HAP-1 (cell line): ENCODE results near the gene DHRS3.
"Not testable (repeated sequence)": the region's sequence is repeated elsewhere in the genome, so short reads cannot be mapped to it uniquely, and the experiment has no call there.

ENCODE experiments used
- DNase-seq, 2 experiments: peaks; one replicate each; pipeline ENCODE4 v3.0.0-alpha.2; 2016 to 2020; ENCODE audit warnings: low spot score in 2 of 2
- H3K27me3 ChIP-seq: fragments of 250-450 bp; sonication (Bioruptor Pico); 2 replicates; pipeline ENCODE4 v1.5.1; 2020; ENCODE audit warnings: low read depth, mild to moderate bottlenecking, moderate library complexity
- H3K36me3 ChIP-seq: fragments of 250-450 bp; sonication (Bioruptor Pico); replicated peaks from 2 replicates; pipeline ENCODE4 v1.5.1; 2020; ENCODE audit warnings: mild to moderate bottlenecking
- H3K4me1 ChIP-seq: fragments of 250-450 bp; sonication (Bioruptor Pico); 2 replicates; pipeline ENCODE4 v1.5.1; 2020; ENCODE audit warnings: mild to moderate bottlenecking
- H3K4me3 ChIP-seq: fragments of 250-450 bp; sonication (Bioruptor Pico); 2 replicates; pipeline ENCODE4 v1.5.1; 2020; ENCODE audit warnings: mild to moderate bottlenecking, moderate library complexity
- H3K9me3 ChIP-seq: fragments of 250-450 bp; sonication (Bioruptor Pico); 2 replicates; pipeline ENCODE4 v1.5.1; 2020; ENCODE audit warnings: mild to moderate bottlenecking, moderate library complexity
- in situ Hi-C: fragments of 300-500 bp; cut with MboI; formaldehyde crosslinking; loops from 3 replicates; pipeline ENCODE4 v1.14.3; 2020; ENCODE audit warnings: low sequenced_read_pairs, inconsistent platforms, mixed read lengths

The DHRS3 gene

GRCh38 chr1:12541274-12542137, 76.5 kb downstream of the DHRS3 start:
- H3K4me1 ChIP-seq, result no peaks in the 10 kb centered on the region
- no peaks in the 10 kb centered on the region for H3K36me3 ChIP-seq
- H3K4me3 ChIP-seq, result no peak overlapping the region
- no peaks in the 10 kb centered on the region for H3K9me3 ChIP-seq
- no peaks in the 10 kb centered on the region; the same call in 1 of the 2 replicates for H3K27me3 ChIP-seq
- in situ Hi-C loops, result no loop called here
- no peak for DNase-seq

GRCh38 chr1:12540580-12541273, 77.3 kb downstream of the DHRS3 start:
- Histone ChIP-seq H3K27me3 (no peaks in the 10 kb centered on the region; the same call in 1 of the 2 replicates), H3K4me1 (no peaks in the 10 kb centered on the region), H3K4me3 (no peak overlapping the region), H3K9me3 (peaks cover 2% of the 10 kb centered on the region; the same call in 1 of the 2 replicates), H3K36me3 (no peaks in the 10 kb centered on the region)
- no peak for DNase-seq
- in situ Hi-C loops, result no loop called here

- Histone ChIP-seq H3K4me3 (no peak overlapping the region), H3K36me3 (no peaks in the 10 kb centered on the region), H3K27me3 (no peaks in the 10 kb centered on the region; the same call in 1 of the 2 replicates), H3K4me1 (no peaks in the 10 kb centered on the region), H3K9me3 (peaks cover 2% of the 10 kb centered on the region; the same call in 1 of the 2 replicates)
- in situ Hi-C loops, result no loop called here
- DNase-seq, result no peak
These were observed 78.1 kb downstream of the DHRS3 start for GRCh38 chr1:12539705-12540579.

GRCh38 chr1:12539320-12539704, 78.7 kb downstream of the DHRS3 start:
- H3K9me3 ChIP-seq, result peaks cover 2% of the 10 kb centered on the region; the same call in 1 of the 2 replicates
- no peaks in the 10 kb centered on the region; the same call in 1 of the 2 replicates for H3K27me3 ChIP-seq
- H3K4me1 ChIP-seq, result no peaks in the 10 kb centered on the region
- H3K4me3 ChIP-seq, result no peak overlapping the region
- in situ Hi-C loops, result no loop called here
- H3K36me3 ChIP-seq, result no peaks in the 10 kb centered on the region
- DNase-seq, result no peak

- H3K4me1 ChIP-seq, H3K36me3 ChIP-seq, H3K27me3 ChIP-seq, DNase-seq, H3K9me3 ChIP-seq, H3K4me3 ChIP-seq, in situ Hi-C loops: not testable (repeated sequence)
These were observed 79.5 kb downstream of the DHRS3 start for GRCh38 chr1:12538536-12538935.

GRCh38 chr1:12537906-12538461, 80.0 kb downstream of the DHRS3 start:
- DNase-seq, result no peak
- H3K27me3 ChIP-seq, result no peaks in the 10 kb centered on the region; the same call in 1 of the 2 replicates
- H3K9me3 ChIP-seq, result peaks cover 2% of the 10 kb centered on the region; the same call in 1 of the 2 replicates
- in situ Hi-C loops, result no loop called here
- no peaks in the 10 kb centered on the region for H3K36me3 ChIP-seq
- H3K4me1 ChIP-seq, result no peaks in the 10 kb centered on the region
- H3K4me3 ChIP-seq, result no peak overlapping the region

GRCh38 chr1:12537294-12537693, 80.7 kb downstream of the DHRS3 start:
- no peak for DNase-seq
- Histone ChIP-seq H3K4me3 (no peak overlapping the region), H3K9me3 (peaks cover 2% of the 10 kb centered on the region; the same call in 1 of the 2 replicates), H3K4me1 (no peaks in the 10 kb centered on the region), H3K36me3 (no peaks in the 10 kb centered on the region), H3K27me3 (no peaks in the 10 kb centered on the region; the same call in 1 of the 2 replicates)
- in situ Hi-C loops, result no loop called here

- peaks cover 2% of the 10 kb centered on the region; the same call in 1 of the 2 replicates for H3K9me3 ChIP-seq
- H3K27me3 ChIP-seq, result no peaks in the 10 kb centered on the region
- no peak for DNase-seq
- H3K4me3 ChIP-seq, result no peak overlapping the region
- no peaks in the 10 kb centered on the region for H3K4me1 ChIP-seq
- H3K36me3 ChIP-seq, result no peaks in the 10 kb centered on the region
- in situ Hi-C loops, result no loop called here
These were observed 81.9 kb downstream of the DHRS3 start for GRCh38 chr1:12536023-12536639.

- in situ Hi-C loops, result no loop called here
- H3K9me3 ChIP-seq, result peaks cover 2% of the 10 kb centered on the region; the same call in 1 of the 2 replicates
- H3K4me1 ChIP-seq, result no peaks in the 10 kb centered on the region
- no peaks in the 10 kb centered on the region for H3K36me3 ChIP-seq
- no peak for DNase-seq
- no peak overlapping the region for H3K4me3 ChIP-seq
- no peaks in the 10 kb centered on the region for H3K27me3 ChIP-seq
These were observed 85.3 kb downstream of the DHRS3 start for GRCh38 chr1:12532405-12533315.

- Histone ChIP-seq H3K36me3 (no peaks in the 10 kb centered on the region), H3K27me3 (no peaks in the 10 kb centered on the region), H3K9me3 (no peaks in the 10 kb centered on the region), H3K4me3 (no peak overlapping the region), H3K4me1 (no peaks in the 10 kb centered on the region)
- in situ Hi-C loops, result no loop called here
- DNase-seq, result no peak
These were observed 86.9 kb downstream of the DHRS3 start for GRCh38 chr1:12531179-12531499.

GRCh38 chr1:12530462-12531178, 87.4 kb downstream of the DHRS3 start:
- Histone ChIP-seq H3K9me3 (no peaks in the 10 kb centered on the region), H3K4me3 (no peak overlapping the region), H3K27me3 (no peaks in the 10 kb centered on the region), H3K4me1 (no peaks in the 10 kb centered on the region), H3K36me3 (no peaks in the 10 kb centered on the region)
- in situ Hi-C loops, result no loop called here
- DNase-seq, result no peak
